ENCODE data around the gene SLC1A7. TPM values are rescaled to one million over a fixed set of nuclear protein-coding genes. Genes with fewer than 3 reads are reported as not detected.

The SLC1A7 gene
- total and polyA plus RNA-seq, 2 of the 13 experiments (the other 11 are each of a cell fraction or from before 2014, with no cell fraction given) = 0.04 to 2.0 TPM

- CTCF ChIA-PET (ENCODE audit: low intra/inter-chr PET ratio, low total read pairs) = no interaction called here
- peaks cover 15 to 68% of the 10 kb centered on the region in 2 experiments for H3K27me3 ChIP-seq (ENCODE audit: control insufficient read depth in 1 of 2, insufficient read depth in 2 of 2, low read length in 2 of 2)
- in situ Hi-C loops (cut with HindIII; ENCODE audit: extremely low pct_ligation_motif_present, low pct_unique_long_range_greater_than_20kb) (no loop called here), intact Hi-C loops (cut with micrococcal nuclease; ENCODE audit: unreplicated experiment) (no loop called here)
- peaks cover 57% of the 10 kb centered on the region for H3K4me1 ChIP-seq (ENCODE audit: insufficient read depth, low read length)
- POLR2A ChIA-PET = interaction anchor here (0.7 kb wide), 1 partner anchor 12 kb away, joined by 4 read pairs; no protein-coding TSS in a partner anchor
- 20% methylated on average over 3 of the region's 4 CpGs for WGBS (ENCODE audit: low lambda C conversion rate)
- no peaks in the 10 kb centered on the region for H3K9me3 ChIP-seq (ENCODE audit: low read length)
- H3K4me3 ChIP-seq (replicated peaks in 1 of 3; ENCODE audit: insufficient read depth in 1 of 3, low read depth in 2 of 3, low read length in 3 of 3) = no peak overlapping the region
- H3K9ac ChIP-seq (ENCODE audit: insufficient read depth, low read depth, low read length) = no peak overlapping the region
- H4K20me1 ChIP-seq (ENCODE audit: insufficient read depth, low read length) = no peaks in the 10 kb centered on the region
- H3K27ac ChIP-seq (ENCODE audit: extremely low read length, insufficient read depth, low read length) = no peak overlapping the region
- no peaks in the 10 kb centered on the region for H3K36me3 ChIP-seq (replicated peaks in 1 of 2; ENCODE audit: control insufficient read depth in 1 of 2, insufficient read depth in 2 of 2, low read length in 2 of 2)
- ATAC-seq (no peak), DNase-seq (ENCODE audit: low spot score) (no peak), FAIRE-seq (no peak)
- TF ChIP-seq PHF21A (CRISPR knock-in tag; IDR thresholded peaks at IDR 0.05) = no peak
- no peak for TF ChIP-seq GLMP (CRISPR knock-in tag; IDR thresholded peaks at IDR 0.05; ENCODE audit: borderline replicate concordance)
- no peak for TF ChIP-seq THYN1 (CRISPR knock-in tag; IDR thresholded peaks at IDR 0.05; ENCODE audit: borderline replicate concordance, low read depth)
- no TSS peak for BruUV-seq (replicated peaks)
- no peaks in the 10 kb centered on the region for H3K79me2 ChIP-seq (ENCODE audit: insufficient read depth, low read length)
- H2AFZ ChIP-seq (ENCODE audit: low read length) = no peak overlapping the region
- no peak overlapping the region for H3K4me2 ChIP-seq (ENCODE audit: low read depth, low read length)
These were observed 63.2 kb downstream of the SLC1A7 start for GRCh38 chr1:53079251-53079650.

DNA sequence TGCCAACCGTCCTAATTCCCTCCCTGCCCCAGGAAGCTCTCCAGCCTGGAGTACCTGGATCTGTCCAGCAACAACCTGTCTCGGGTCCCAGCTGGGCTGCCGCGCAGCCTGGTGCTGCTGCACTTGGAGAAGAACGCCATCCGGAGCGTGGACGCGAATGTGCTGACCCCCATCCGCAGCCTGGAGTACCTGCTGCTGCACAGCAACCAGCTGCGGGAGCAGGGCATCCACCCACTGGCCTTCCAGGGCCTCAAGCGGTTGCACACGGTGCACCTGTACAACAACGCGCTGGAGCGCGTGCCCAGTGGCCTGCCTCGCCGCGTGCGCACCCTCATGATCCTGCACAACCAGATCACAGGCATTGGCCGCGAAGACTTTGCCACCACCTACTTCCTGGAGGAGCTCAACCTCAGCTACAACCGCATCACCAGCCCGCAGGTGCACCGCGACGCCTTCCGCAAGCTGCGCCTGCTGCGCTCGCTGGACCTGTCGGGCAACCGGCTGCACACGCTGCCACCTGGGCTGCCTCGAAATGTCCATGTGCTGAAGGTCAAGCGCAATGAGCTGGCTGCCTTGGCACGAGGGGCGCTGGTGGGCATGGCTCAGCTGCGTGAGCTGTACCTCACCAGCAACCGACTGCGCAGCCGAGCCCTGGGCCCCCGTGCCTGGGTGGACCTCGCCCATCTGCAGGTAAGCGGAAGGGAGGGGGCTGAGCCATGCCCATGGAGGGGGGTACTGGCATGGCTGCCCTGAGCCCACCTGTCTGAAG is 63.9 kb downstream of the SLC1A7 start:
- Histone ChIP-seq H3K27ac (ENCODE audit: extremely low read length, insufficient read depth, low read length) (no peak overlapping the region), H3K9ac (ENCODE audit: insufficient read depth, low read depth, low read length) (no peak overlapping the region), H3K4me3 (replicated peaks in 1 of 3; ENCODE audit: insufficient read depth in 1 of 3, low read depth in 2 of 3, low read length in 3 of 3) (no peak overlapping the region), H3K9me3 (ENCODE audit: low read length) (no peaks in the 10 kb centered on the region), H4K20me1 (ENCODE audit: insufficient read depth, low read length) (no peaks in the 10 kb centered on the region), H3K4me1 (ENCODE audit: insufficient read depth, low read length) (peaks cover 56% of the 10 kb centered on the region), H2AFZ (ENCODE audit: low read length) (no peak overlapping the region), H3K36me3 (replicated peaks in 1 of 2; ENCODE audit: control insufficient read depth in 1 of 2, insufficient read depth in 2 of 2, low read length in 2 of 2) (no peaks in the 10 kb centered on the region), H3K4me2 (ENCODE audit: low read depth, low read length) (no peak overlapping the region), H3K79me2 (ENCODE audit: insufficient read depth, low read length) (no peaks in the 10 kb centered on the region), H3K27me3 (ENCODE audit: control insufficient read depth in 1 of 2, insufficient read depth in 2 of 2, low read length in 2 of 2) (peaks cover 13 to 61% of the 10 kb centered on the region in 2 experiments)
- TF ChIP-seq TCF7L2 (IDR thresholded peaks at IDR 0.05; ENCODE audit: low read depth, low read length) (no peak), SALL2 (CRISPR knock-in tag; IDR thresholded peaks at IDR 0.05) (no peak), ZNF253 (CRISPR knock-in tag; IDR thresholded peaks at IDR 0.05; ENCODE audit: borderline replicate concordance) (no peak)
- TF ChIP-seq, protein P1, sequence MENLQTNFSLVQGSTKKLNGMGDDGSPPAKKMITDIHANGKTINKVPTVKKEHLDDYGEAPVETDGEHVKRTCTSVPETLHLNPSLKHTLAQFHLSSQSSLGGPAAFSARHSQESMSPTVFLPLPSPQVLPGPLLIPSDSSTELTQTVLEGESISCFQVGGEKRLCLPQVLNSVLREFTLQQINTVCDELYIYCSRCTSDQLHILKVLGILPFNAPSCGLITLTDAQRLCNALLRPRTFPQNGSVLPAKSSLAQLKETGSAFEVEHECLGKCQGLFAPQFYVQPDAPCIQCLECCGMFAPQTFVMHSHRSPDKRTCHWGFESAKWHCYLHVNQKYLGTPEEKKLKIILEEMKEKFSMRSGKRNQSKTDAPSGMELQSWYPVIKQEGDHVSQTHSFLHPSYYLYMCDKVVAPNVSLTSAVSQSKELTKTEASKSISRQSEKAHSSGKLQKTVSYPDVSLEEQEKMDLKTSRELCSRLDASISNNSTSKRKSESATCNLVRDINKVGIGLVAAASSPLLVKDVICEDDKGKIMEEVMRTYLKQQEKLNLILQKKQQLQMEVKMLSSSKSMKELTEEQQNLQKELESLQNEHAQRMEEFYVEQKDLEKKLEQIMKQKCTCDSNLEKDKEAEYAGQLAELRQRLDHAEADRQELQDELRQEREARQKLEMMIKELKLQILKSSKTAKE (CRISPR knock-in tag; IDR thresholded peaks at IDR 0.05; ENCODE audit: borderline replicate concordance) = 0 out of 2 replicates have a peak, but pooled peaks have one; percentile 16
- 94% methylated on average over 13 of the region's 46 CpGs for WGBS (ENCODE audit: low lambda C conversion rate)
- DNase-seq (ENCODE audit: low spot score) (no peak), ATAC-seq (no peak), FAIRE-seq (no peak)
- ChIA-PET POLR2A (interaction anchor here (1.1 kb wide), 1 partner anchor 11 kb away, joined by 3 read pairs; no protein-coding TSS in a partner anchor), CTCF (ENCODE audit: low intra/inter-chr PET ratio, low total read pairs) (no interaction called here)
- intact Hi-C loops (cut with micrococcal nuclease; ENCODE audit: unreplicated experiment) (no loop called here), in situ Hi-C loops (cut with HindIII; ENCODE audit: extremely low pct_ligation_motif_present, low pct_unique_long_range_greater_than_20kb) (no loop called here)
- no TSS peak for BruUV-seq (replicated peaks)

Data from HepG2 (cell line).